ENCODE measurements around the gene FBXO9.

The FBXO9 gene

GRCh38 chr6:53027131-53027718, 38.0 kb upstream of the FBXO9 start:
- TF ChIP-seq, protein P1, sequence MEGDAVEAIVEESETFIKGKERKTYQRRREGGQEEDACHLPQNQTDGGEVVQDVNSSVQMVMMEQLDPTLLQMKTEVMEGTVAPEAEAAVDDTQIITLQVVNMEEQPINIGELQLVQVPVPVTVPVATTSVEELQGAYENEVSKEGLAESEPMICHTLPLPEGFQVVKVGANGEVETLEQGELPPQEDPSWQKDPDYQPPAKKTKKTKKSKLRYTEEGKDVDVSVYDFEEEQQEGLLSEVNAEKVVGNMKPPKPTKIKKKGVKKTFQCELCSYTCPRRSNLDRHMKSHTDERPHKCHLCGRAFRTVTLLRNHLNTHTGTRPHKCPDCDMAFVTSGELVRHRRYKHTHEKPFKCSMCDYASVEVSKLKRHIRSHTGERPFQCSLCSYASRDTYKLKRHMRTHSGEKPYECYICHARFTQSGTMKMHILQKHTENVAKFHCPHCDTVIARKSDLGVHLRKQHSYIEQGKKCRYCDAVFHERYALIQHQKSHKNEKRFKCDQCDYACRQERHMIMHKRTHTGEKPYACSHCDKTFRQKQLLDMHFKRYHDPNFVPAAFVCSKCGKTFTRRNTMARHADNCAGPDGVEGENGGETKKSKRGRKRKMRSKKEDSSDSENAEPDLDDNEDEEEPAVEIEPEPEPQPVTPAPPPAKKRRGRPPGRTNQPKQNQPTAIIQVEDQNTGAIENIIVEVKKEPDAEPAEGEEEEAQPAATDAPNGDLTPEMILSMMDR (IDR thresholded peaks at IDR 0.05) = no peak
- no peak overlapping the region for H3K4me3 ChIP-seq
- no peak overlapping the region for H3K27ac ChIP-seq
- DNase-seq (ENCODE audit: low spot score) = no peak

DNA sequence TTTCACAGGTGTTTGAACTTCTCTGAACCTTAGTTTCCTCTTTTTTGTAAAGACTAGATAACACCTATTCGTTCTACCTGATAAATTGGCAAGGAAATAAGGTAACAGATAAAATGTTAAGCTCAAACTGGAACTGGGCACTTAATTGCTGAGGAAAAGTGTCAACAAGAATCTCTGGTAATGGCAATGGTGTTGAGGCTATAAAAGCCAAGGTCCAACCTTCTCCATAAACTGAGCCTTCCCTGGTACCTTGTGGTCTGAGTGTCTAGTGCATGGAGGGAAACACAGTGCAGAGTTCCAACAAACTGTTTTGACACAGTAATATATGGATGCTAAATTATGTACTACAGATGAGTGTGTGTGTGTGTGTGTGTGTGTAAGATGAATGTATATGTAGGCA, 36.7 kb upstream of the FBXO9 start:
- TF ChIP-seq, protein P1 (IDR thresholded peaks at IDR 0.05) = no peak
- Histone ChIP-seq H3K4me3 (no peak overlapping the region), H3K27ac (no peak overlapping the region)
- no peak for DNase-seq (ENCODE audit: low spot score)

DNA sequence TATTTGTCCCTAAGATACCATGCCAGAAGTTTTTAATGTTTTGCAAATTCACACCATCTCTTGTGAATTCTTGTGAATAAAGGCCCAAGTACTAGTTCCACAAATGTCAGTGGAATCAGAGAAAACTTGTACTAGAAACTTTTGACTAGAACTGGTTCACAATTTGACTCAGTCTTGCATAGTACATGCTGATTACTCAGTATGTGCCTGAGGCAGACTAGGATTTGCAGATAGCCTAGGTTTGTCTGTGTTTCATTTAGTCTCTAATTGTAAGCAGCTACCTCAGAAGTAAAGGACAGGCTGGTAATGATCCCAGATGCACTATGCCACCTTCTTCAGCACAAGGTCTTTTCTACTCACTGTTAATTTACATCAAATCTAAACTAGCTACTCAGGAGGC, 35.9 kb upstream of the FBXO9 start:
- Histone ChIP-seq H3K27ac (no peak overlapping the region), H3K4me3 (no peak overlapping the region)
- TF ChIP-seq, protein P1 (IDR thresholded peaks at IDR 0.05) = no peak
- DNase-seq (ENCODE audit: low spot score) = no peak

DNA sequence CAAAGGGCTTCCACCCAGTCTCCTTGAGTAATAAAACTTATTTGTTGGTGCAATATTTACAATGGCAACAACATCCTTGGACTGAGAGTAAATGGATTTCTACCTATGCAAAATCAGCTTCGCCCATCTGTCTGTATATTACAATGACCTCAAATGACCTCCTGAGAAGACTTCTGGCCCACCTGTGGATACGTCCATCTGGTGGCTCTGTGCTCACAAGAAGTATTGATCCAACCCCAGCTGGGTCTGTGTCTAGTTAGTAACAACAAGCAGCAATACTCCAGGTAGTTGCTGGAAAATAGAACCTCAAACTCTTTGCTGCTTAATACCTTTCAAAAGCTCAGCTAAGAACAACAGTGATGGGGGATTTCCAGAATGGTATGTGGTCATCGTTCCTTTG, 35.4 kb upstream of the FBXO9 start:
- TF ChIP-seq, protein P1 (IDR thresholded peaks at IDR 0.05) = no peak
- DNase-seq (ENCODE audit: low spot score) = no peak
- Histone ChIP-seq H3K4me3 (no peak overlapping the region), H3K27ac (no peak overlapping the region)

- Histone ChIP-seq H3K4me3 (no peak overlapping the region), H3K27ac (no peak overlapping the region)
- no peak for DNase-seq (ENCODE audit: low spot score)
- TF ChIP-seq, protein P1 (IDR thresholded peaks at IDR 0.05) = no peak
Measured at GRCh38 chr6:53031281-53031680, 33.9 kb upstream of the FBXO9 start.

DNA sequence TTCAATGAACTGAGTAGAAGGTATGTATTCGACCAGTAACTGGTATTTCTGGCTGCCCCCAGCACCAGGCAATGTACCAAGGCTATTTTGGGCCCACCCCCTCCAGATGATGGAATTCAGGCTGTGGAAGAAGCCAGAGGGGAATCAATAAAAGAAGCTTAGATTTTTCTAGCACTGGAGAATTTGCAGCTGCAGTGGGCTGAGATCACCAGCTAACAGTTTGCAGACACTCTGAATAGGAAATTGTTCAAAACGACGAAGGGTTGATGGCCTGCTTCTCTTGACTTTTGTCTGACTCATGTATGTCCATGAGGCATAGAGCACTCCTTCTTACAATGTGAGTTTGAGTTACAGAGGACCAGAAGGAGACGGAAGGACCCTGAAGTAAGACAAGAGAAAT, 32.4 kb upstream of the FBXO9 start:
- peak overlapping the region in 1 of 2 donors; percentile 52 for H3K27ac ChIP-seq
- DNase-seq (ENCODE audit: low spot score) = no peak

GRCh38 chr6:53033764-53034163, 31.4 kb upstream of the FBXO9 start:
- TF ChIP-seq, protein P1 (IDR thresholded peaks at IDR 0.05) = no peak
- H3K4me3 ChIP-seq = no peak overlapping the region
- no peak overlapping the region for H3K27ac ChIP-seq
- DNase-seq (ENCODE audit: low spot score) = no peak

More for the DNA sequence above, 32.4 kb upstream of the FBXO9 start:
- H3K4me3 ChIP-seq = no peak overlapping the region
- TF ChIP-seq, protein P1 (IDR thresholded peaks at IDR 0.05) = no peak
